ENCODE data around the gene UGP2. TPM values are rescaled to one million over a fixed set of nuclear protein-coding genes. Genes with fewer than 3 reads are reported as not detected.

The UGP2 gene
- total and polyA plus RNA-seq, 2 of the 8 experiments (the other 6 are each of a cell fraction or from before 2014, with no cell fraction given), result 278 to 956 TPM

DNA sequence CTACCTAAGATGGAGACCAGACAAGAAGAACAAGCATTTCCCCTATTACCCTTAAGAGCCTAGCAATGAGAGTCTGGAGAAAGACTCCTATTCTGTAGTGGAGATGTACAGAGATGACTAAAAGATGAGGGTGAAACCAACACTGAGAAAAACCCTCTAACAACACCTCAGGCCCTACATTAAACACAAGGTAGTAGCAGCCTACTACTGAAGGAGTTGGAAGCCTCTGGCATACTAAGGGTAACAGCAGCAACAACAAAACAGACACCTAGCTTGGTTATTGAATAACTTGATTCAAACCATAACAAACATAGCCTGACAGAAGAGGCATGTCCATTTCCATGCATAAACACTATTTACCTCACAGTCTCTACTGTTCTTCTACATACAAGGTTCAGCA is 60.5 kb downstream of the UGP2 start:
- Histone ChIP-seq H3K9me3 (ENCODE audit: insufficient read depth in 2 of 2, low read depth in 1 of 2, low read length in 1 of 2) (peaks cover 3 to 6% of the 10 kb centered on the region in 2 experiments; a peak in 2 of 4 replicates), H2BK15ac (ENCODE audit: low read length) (no peak overlapping the region), H3K14ac (ENCODE audit: insufficient read length) (no peak overlapping the region), H2AFZ (ENCODE audit: low read length) (no peak overlapping the region), H4K8ac (ENCODE audit: extremely low read depth, insufficient read depth, low read length) (no peak overlapping the region), H3K23ac (ENCODE audit: insufficient read length) (no peak overlapping the region), H3K23me2 (ENCODE audit: low read depth, low read length) (no peaks in the 10 kb centered on the region), H3K36me3 (ENCODE audit: control insufficient read depth in 2 of 4, insufficient read depth in 4 of 4, low read length in 3 of 4) (peaks cover 0 to 19% (median 4%) of the 10 kb centered on the region in 4 experiments; a peak in 3 of 8 replicates), H4K5ac (ENCODE audit: insufficient read length, low read depth, low read length) (no peak overlapping the region), H4K20me1 (replicated peaks in 1 of 2; ENCODE audit: control insufficient read depth in 1 of 2, insufficient read depth in 2 of 2, low read length in 2 of 2) (no peaks in the 10 kb centered on the region), H3K4me2 (ENCODE audit: insufficient read depth in 1 of 2, low read depth in 2 of 2, low read length in 2 of 2) (no peak overlapping the region), H3K56ac (replicated peaks; ENCODE audit: insufficient read length, low read depth, low read length) (no peak overlapping the region), H4K91ac (replicated peaks; ENCODE audit: insufficient read length, low read length) (no peak overlapping the region), H2BK20ac (ENCODE audit: low read length) (no peak overlapping the region), H3K79me2 (ENCODE audit: control insufficient read depth in 1 of 2, insufficient read depth in 2 of 2, low read length in 2 of 2) (no peaks in the 10 kb centered on the region), H2BK120ac (replicated peaks; ENCODE audit: low read depth, low read length) (no peak overlapping the region), H3K27ac (ENCODE audit: low read depth, low read length) (no peak overlapping the region), H2AK5ac (ENCODE audit: low read depth, low read length) (no peak overlapping the region), H2BK5ac (ENCODE audit: low read depth, low read length) (no peak overlapping the region), H2BK12ac (ENCODE audit: low read depth, low read length) (no peak overlapping the region), H3K27me3 (replicated peaks in 1 of 4; ENCODE audit: control insufficient read depth in 3 of 4, extremely low read depth in 1 of 4, insufficient read depth in 3 of 4, low read length in 3 of 4) (no peaks in the 10 kb centered on the region), H3K4me1 (replicated peaks in 1 of 4; ENCODE audit: control insufficient read depth in 3 of 4, insufficient read depth in 4 of 4, low read length in 3 of 4) (no peaks in the 10 kb centered on the region), H3K18ac (ENCODE audit: extremely low read depth, low read length) (no peak overlapping the region), H3K4me3 (ENCODE audit: extremely low read depth in 1 of 4, insufficient read depth in 2 of 4, low read depth in 3 of 4, low read length in 4 of 4) (no peak overlapping the region), H3K79me1 (ENCODE audit: low read depth, low read length) (no peaks in the 10 kb centered on the region), H3K9ac (replicated peaks in 1 of 4; ENCODE audit: extremely low read depth in 1 of 4, low read depth in 3 of 4, low read length in 3 of 4) (no peak overlapping the region), H3K4ac (replicated peaks; ENCODE audit: insufficient read length, low read depth, low read length) (no peak overlapping the region)
- TF ChIP-seq SAP30 (IDR thresholded peaks at IDR 0.05; ENCODE audit: insufficient read depth, insufficient replicate concordance, low read length), result no peak
- no peak for TF ChIP-seq RFX5 (IDR thresholded peaks at IDR 0.05; ENCODE audit: borderline replicate concordance, low read depth, low read length)
- no peak for TF ChIP-seq MAFK (IDR thresholded peaks at IDR 0.05; ENCODE audit: low read depth, low read length)
- no peak for TF ChIP-seq EGR1 (IDR thresholded peaks at IDR 0.05; ENCODE audit: borderline replicate concordance, low read depth, low read length)
- DNase-seq (ENCODE audit: low read depth in 1 of 2, low spot score in 2 of 2) (no peak), FAIRE-seq (no peak)
- POLR2A ChIA-PET (ENCODE audit: partially characterized antibody), result no interaction called here
- CTCF ChIA-PET (ENCODE audit: partially characterized antibody), result interaction anchor here (0.6 to 0.7 kb wide), 2 partner anchors 200 to 802 kb away, joined by 3 read pairs; no protein-coding TSS in a partner anchor

Data from H1 (cell line).